ENCODE results near the gene NAAA. TPM values are rescaled to one million over a fixed set of nuclear protein-coding genes. Genes with fewer than 3 reads are reported as not detected.

NAAA gene
- total RNA-seq (15.9 and 50.7 TPM in 2 replicates), polyA plus RNA-seq (32.4 and 39.9 TPM in 2 replicates), polyA minus RNA-seq (ENCODE audit: low replicate concordance) (5.1 and 18.0 TPM in 2 replicates)
- 18.7 and 22.1 TPM in 2 replicates for polyA plus RNA-seq (2012)

- Histone ChIP-seq H3K4me3 (replicated peaks in 1 of 4; ENCODE audit: control extremely low read depth in 1 of 4, insufficient read depth in 1 of 4, low read depth in 3 of 4, low read length in 4 of 4) (peak within 1 kb of the TSS; percentile 59 to 95 (median 76)), H3K9ac (ENCODE audit: insufficient read depth, low read length) (peak within 1 kb of the TSS; percentile 66), H3K4me2 (ENCODE audit: extremely low read depth, insufficient read depth, low read length) (peak within 1 kb of the TSS; percentile 93), H3K9me3 (ENCODE audit: control insufficient read depth, insufficient read depth, low read depth, low read length) (no peaks in the 10 kb centered on the region), H2AFZ (ENCODE audit: low read length) (peak within 1 kb of the TSS; percentile 95), H4K20me1 (ENCODE audit: control insufficient read depth, extremely low read depth, insufficient read depth, low read length) (no peaks in the 10 kb centered on the region), H3K27me3 (ENCODE audit: control insufficient read depth, insufficient read depth, low read length) (no peaks in the 10 kb centered on the region), H3K79me2 (ENCODE audit: control insufficient read depth, insufficient read depth, low read length) (no peaks in the 10 kb centered on the region), H3K36me3 (ENCODE audit: control insufficient read depth, insufficient read depth, low read length) (no peaks in the 10 kb centered on the region), H3K4me1 (ENCODE audit: control insufficient read depth, extremely low read depth, insufficient read depth, low read length) (no peaks in the 10 kb centered on the region), H3K27ac (ENCODE audit: insufficient read depth, low read length) (peak within 1 kb of the TSS; percentile 70)
- no peak for TF ChIP-seq EZH2 (IDR thresholded peaks at IDR 0.05; ENCODE audit: low read length, missing control alignments)
- TF ChIP-seq CTCF (conservative IDR thresholded peaks at IDR 0.05 in 1 of 2, IDR thresholded peaks at IDR 0.05 in 1 of 2; ENCODE audit: low read depth in 1 of 2, low read length in 2 of 2), result peak in 1 of 2 donors; percentile 5
- peak; percentile 63 to 72 for DNase-seq (ENCODE audit: low read depth in 2 of 2)
Measured at GRCh38 chr4:75940692-75941253, at the start of gene NAAA. TSS of gene NAAA (minus strand) at chr4:75941013. CDS start at chr4:75940949, 64 bp downstream.

GRCh38 chr4:75989846-75990528, 49.2 kb upstream of the NAAA start:
- DNase-seq (ENCODE audit: low read depth in 2 of 2), result peak; percentile 14 to 29
- no peaks in the 10 kb centered on the region for H3K9me3 ChIP-seq (ENCODE audit: control insufficient read depth, insufficient read depth, low read depth, low read length)
- peaks cover 2% of the 10 kb centered on the region for H3K27me3 ChIP-seq (ENCODE audit: control insufficient read depth, insufficient read depth, low read length)
- peak overlapping the region; percentile 87 for H2AFZ ChIP-seq (ENCODE audit: low read length)
- H3K9ac ChIP-seq (ENCODE audit: insufficient read depth, low read length), result peak overlapping the region; percentile 78
- peak overlapping the region; percentile 88 to 99 (median 94) for H3K4me3 ChIP-seq (replicated peaks in 1 of 4; ENCODE audit: control extremely low read depth in 1 of 4, insufficient read depth in 1 of 4, low read depth in 3 of 4, low read length in 4 of 4)
- no peak for TF ChIP-seq EZH2 (IDR thresholded peaks at IDR 0.05; ENCODE audit: low read length, missing control alignments)
- TF ChIP-seq CTCF (conservative IDR thresholded peaks at IDR 0.05 in 1 of 2, IDR thresholded peaks at IDR 0.05 in 1 of 2; ENCODE audit: low read depth in 1 of 2, low read length in 2 of 2), result no peak
- H3K79me2 ChIP-seq (ENCODE audit: control insufficient read depth, insufficient read depth, low read length), result peaks cover 53% of the 10 kb centered on the region
- peak overlapping the region; percentile 57 for H3K4me2 ChIP-seq (ENCODE audit: extremely low read depth, insufficient read depth, low read length)
- H3K4me1 ChIP-seq (ENCODE audit: control insufficient read depth, extremely low read depth, insufficient read depth, low read length), result peaks cover 2% of the 10 kb centered on the region
- no peaks in the 10 kb centered on the region for H3K36me3 ChIP-seq (ENCODE audit: control insufficient read depth, insufficient read depth, low read length)
- no peaks in the 10 kb centered on the region for H4K20me1 ChIP-seq (ENCODE audit: control insufficient read depth, extremely low read depth, insufficient read depth, low read length)
- peak overlapping the region; percentile 90 for H3K27ac ChIP-seq (ENCODE audit: insufficient read depth, low read length)

DNA sequence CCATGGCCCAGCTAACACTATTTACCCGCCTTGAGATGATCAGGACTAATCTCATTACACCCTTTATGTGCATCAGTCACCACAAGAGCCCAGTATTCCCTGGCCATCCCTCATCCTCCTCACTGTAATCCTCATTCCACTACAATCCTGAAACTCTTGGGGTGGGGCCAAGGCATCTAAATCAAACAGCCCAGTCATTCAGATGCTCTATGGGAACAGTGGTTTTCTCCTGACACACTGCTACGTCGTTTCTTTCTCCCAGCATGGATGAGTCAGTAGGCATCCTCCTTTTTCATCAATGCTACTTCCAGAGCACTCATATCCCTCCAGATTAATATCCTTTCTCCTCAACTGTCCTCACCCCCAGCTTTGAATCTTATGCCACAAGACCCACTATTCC, 44.3 kb upstream of the NAAA start:
- Histone ChIP-seq H3K27ac (ENCODE audit: insufficient read depth, low read length) (peak overlapping the region; percentile 62), H4K20me1 (ENCODE audit: control insufficient read depth, extremely low read depth, insufficient read depth, low read length) (no peaks in the 10 kb centered on the region), H3K9me3 (ENCODE audit: control insufficient read depth, insufficient read depth, low read depth, low read length) (no peaks in the 10 kb centered on the region), H3K79me2 (ENCODE audit: control insufficient read depth, insufficient read depth, low read length) (peaks cover 63% of the 10 kb centered on the region), H2AFZ (ENCODE audit: low read length) (no peak overlapping the region), H3K4me3 (replicated peaks in 1 of 4; ENCODE audit: control extremely low read depth in 1 of 4, insufficient read depth in 1 of 4, low read depth in 3 of 4, low read length in 4 of 4) (no peak overlapping the region), H3K27me3 (ENCODE audit: control insufficient read depth, insufficient read depth, low read length) (no peaks in the 10 kb centered on the region), H3K9ac (ENCODE audit: insufficient read depth, low read length) (no peak overlapping the region), H3K4me1 (ENCODE audit: control insufficient read depth, extremely low read depth, insufficient read depth, low read length) (peaks cover 2% of the 10 kb centered on the region), H3K4me2 (ENCODE audit: extremely low read depth, insufficient read depth, low read length) (no peak overlapping the region), H3K36me3 (ENCODE audit: control insufficient read depth, insufficient read depth, low read length) (peaks cover 2% of the 10 kb centered on the region)
- no peak for TF ChIP-seq CTCF (conservative IDR thresholded peaks at IDR 0.05 in 1 of 2, IDR thresholded peaks at IDR 0.05 in 1 of 2; ENCODE audit: low read depth in 1 of 2, low read length in 2 of 2)
- no peak for TF ChIP-seq EZH2 (IDR thresholded peaks at IDR 0.05; ENCODE audit: low read length, missing control alignments)
- peak; percentile 69 to 91 for DNase-seq (ENCODE audit: low read depth in 2 of 2)

Measured in fibroblast of lung (primary cell).